Suprapubic skin (tissue), 4 donors: ENCODE measurements around the gene MINK1. TPM values are rescaled to one million over a fixed set of nuclear protein-coding genes. Genes with fewer than 3 reads are reported as not detected.

Source experiments
- DNase-seq, 2 donors: peaks; one replicate each; pipeline ENCODE4 v3.0.0-alpha.2; 2019; ENCODE audit warnings: low spot score in 2 of 2
- H3K27ac ChIP-seq: fragments of 200-600 bp; sonication (generic); one replicate; pipeline ENCODE4 v1.5.1; 2019
- H3K27me3 ChIP-seq: fragments of 200-600 bp; sonication (generic); one replicate; pipeline ENCODE4 v1.5.1; 2019
- H3K36me3 ChIP-seq: fragments of 200-600 bp; sonication (generic); one replicate; pipeline ENCODE4 v1.5.1; 2019
- H3K4me1 ChIP-seq: fragments of 200-600 bp; sonication (generic); one replicate; pipeline ENCODE4 v1.5.1; 2019
- H3K4me3 ChIP-seq: fragments of 200-600 bp; sonication (generic); one replicate; pipeline ENCODE4 v1.5.1; 2019; ENCODE audit warnings: mild to moderate bottlenecking
- H3K9me3 ChIP-seq: fragments of 200-600 bp; sonication (generic); one replicate; pipeline ENCODE4 v1.5.1; 2019
- CTCF ChIP-seq, 2 donors: fragments of 200-600 bp in 1 of 2; fragments of 450-650 bp in 1 of 2; sonication (generic) in 1 of 2; IDR thresholded peaks; one replicate each; pipeline ENCODE4 v1.5.1; 2016 to 2019; ENCODE audit warnings: antibody characterized with exemption in 2 of 2, mild to moderate bottlenecking in 1 of 2, moderate library complexity in 1 of 2
- EP300 ChIP-seq: sonication (generic); formaldehyde crosslinking; IDR thresholded peaks from one replicate; pipeline ENCODE4 v1.6.1; 2017; ENCODE audit warnings: antibody characterized with exemption
- POLR2A ChIP-seq, 2 donors: fragments of 450-650 bp; IDR thresholded peaks; one replicate each; pipeline ENCODE4 v1.6.1; 2017; ENCODE audit warnings: antibody characterized with exemption in 2 of 2, mild to moderate bottlenecking in 2 of 2, moderate library complexity in 2 of 2
- POLR2AphosphoS5 ChIP-seq, 3 donors: sonication (generic); formaldehyde crosslinking; IDR thresholded peaks; one replicate each; pipeline ENCODE4 v1.6.1; 2017; ENCODE audit warnings: antibody characterized with exemption in 3 of 3
- WGBS: methylation state at CpG from one replicate; pipeline ENCODE4 v1.1.5; 2018; 5-methylcytosine and 5-hydroxymethylcytosine counted together
- total RNA-seq, 4 donors: library from RNA; depleted of rRNA; stranded (reverse); fragments of >200 nt; gene quantifications; one replicate each; pipeline ENCODE4 v1.1.0, GENCODE V29; 2016

Gene MINK1
- total RNA-seq, 4 donors from 2014 or later, result 141 to 352 (median 169) TPM

DNA sequence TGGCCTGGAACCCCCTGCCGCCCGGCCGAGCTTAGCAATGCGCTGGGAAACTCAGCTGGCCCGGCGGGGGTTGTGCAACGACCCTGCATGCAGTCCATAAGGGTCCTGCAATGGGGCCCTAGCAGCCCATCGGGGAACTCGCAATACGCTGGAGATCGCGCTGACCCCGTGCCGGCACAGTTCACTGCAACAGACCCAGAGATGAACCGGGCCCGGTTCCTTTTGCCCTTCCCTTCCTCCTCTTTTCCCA, 106.3 kb downstream of the MINK1 start:
- WGBS, result 1% methylated on average over 16 of the region's 16 CpGs
- Histone ChIP-seq H3K4me1 (peaks cover 54% of the 10 kb centered on the region), H3K27me3 (no peaks in the 10 kb centered on the region), H3K36me3 (peaks cover 49% of the 10 kb centered on the region), H3K27ac (peak overlapping the region; percentile 96), H3K9me3 (no peaks in the 10 kb centered on the region), H3K4me3 (peak overlapping the region; percentile 68)
- peak in 1 of 2 donors; percentile 84 for DNase-seq
- TF ChIP-seq POLR2AphosphoS5 (IDR thresholded peaks at IDR 0.05) (no peak), CTCF (IDR thresholded peaks at IDR 0.05) (no peak), EP300 (no peak), POLR2A (IDR thresholded peaks at IDR 0.05) (no peak)

DNA sequence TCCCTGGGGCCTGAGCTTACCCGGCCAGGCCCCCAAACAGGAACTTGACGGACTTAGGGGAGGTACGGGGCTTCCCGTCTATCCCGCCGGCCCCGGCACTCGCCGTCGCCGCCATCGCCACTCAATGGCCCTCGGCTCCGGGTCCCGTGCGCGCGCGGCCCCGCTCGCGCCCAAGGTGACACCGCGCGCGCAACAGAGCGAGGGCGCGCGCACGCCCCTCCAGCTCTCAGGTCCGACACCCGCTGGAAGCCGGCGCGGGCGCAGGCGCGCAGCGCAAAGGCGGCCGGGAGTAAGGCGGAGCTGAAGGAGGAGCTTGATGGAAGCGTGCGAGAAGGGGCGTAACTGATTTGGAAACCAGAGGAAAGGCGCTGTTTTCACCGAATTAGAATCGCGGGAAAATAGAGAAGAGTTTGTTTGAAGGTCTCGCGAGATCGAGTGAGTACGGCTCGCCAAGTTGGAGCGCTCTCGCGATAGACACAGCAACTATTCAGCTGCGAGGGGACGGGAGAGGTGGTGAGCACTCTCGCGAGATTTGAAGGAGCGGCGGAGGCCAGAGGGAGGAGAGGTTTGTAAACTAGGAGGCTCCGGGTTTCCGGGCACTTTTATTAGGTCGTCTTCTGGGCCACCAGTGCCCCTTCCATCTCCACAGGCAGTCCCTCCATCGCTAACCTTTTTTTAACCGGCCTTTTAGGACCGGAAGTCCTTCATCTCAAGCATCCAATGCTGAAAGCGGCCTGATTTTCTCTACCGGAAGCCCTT, 106.8 kb downstream of the MINK1 start, which contains the start of the genes RNF167 and SLC25A11:
Gene RNF167, plus strand, starts transcription at position 473 of the 759 bp plus-strand sequence. CDS start 642 bp downstream, outside the sequence.
Gene SLC25A11, minus strand, starts transcription at position 251 of the 759 bp plus-strand sequence. Its CDS starts 136 bp downstream, at position 115.
- Histone ChIP-seq H3K36me3 (peaks cover 54% of the 10 kb centered on the region), H3K4me3 (peak within 1 kb of the TSS; percentile 68), H3K4me1 (peaks cover 56% of the 10 kb centered on the region), H3K27me3 (no peaks in the 10 kb centered on the region), H3K9me3 (no peaks in the 10 kb centered on the region), H3K27ac (peak within 1 kb of the TSS; percentile 96)
- TF ChIP-seq POLR2A (IDR thresholded peaks at IDR 0.05), result peak in 1 of 2 donors; percentile 56
- no peak for TF ChIP-seq EP300
- TF ChIP-seq POLR2AphosphoS5 (IDR thresholded peaks at IDR 0.05), result peak in 2 of 3 donors; percentile 6 to 67
- WGBS, result under 1% methylated on average over 39 of the region's 72 CpGs
- peak; percentile 98 to 99 for DNase-seq

GRCh38 chr17:4940555-4941318, 107.6 kb downstream of the MINK1 start:
- Histone ChIP-seq H3K4me3 (peak overlapping the region; percentile 68), H3K36me3 (peaks cover 53% of the 10 kb centered on the region), H3K9me3 (no peaks in the 10 kb centered on the region), H3K27me3 (no peaks in the 10 kb centered on the region), H3K4me1 (peaks cover 64% of the 10 kb centered on the region), H3K27ac (peak overlapping the region; percentile 96)
- no peak for DNase-seq
- TF ChIP-seq POLR2A (IDR thresholded peaks at IDR 0.05), result no peak
- no peak for TF ChIP-seq POLR2AphosphoS5 (IDR thresholded peaks at IDR 0.05)
- TF ChIP-seq EP300, result no peak
- no peak for TF ChIP-seq CTCF (IDR thresholded peaks at IDR 0.05)
- 1% methylated on average over 29 of the region's 29 CpGs for WGBS

GRCh38 chr17:4941319-4941610, 108.1 kb downstream of the MINK1 start:
- peaks cover 49% of the 10 kb centered on the region for H3K36me3 ChIP-seq
- peak overlapping the region; percentile 68 for H3K4me3 ChIP-seq
- H3K4me1 ChIP-seq, result peaks cover 69% of the 10 kb centered on the region
- peak overlapping the region; percentile 96 for H3K27ac ChIP-seq
- no peaks in the 10 kb centered on the region for H3K27me3 ChIP-seq
- DNase-seq, result no peak
- WGBS, result 52% methylated on average over 4 of the region's 4 CpGs
- H3K9me3 ChIP-seq, result no peaks in the 10 kb centered on the region
- TF ChIP-seq CTCF (IDR thresholded peaks at IDR 0.05) (no peak), POLR2A (IDR thresholded peaks at IDR 0.05) (no peak), POLR2AphosphoS5 (IDR thresholded peaks at IDR 0.05) (no peak)

DNA sequence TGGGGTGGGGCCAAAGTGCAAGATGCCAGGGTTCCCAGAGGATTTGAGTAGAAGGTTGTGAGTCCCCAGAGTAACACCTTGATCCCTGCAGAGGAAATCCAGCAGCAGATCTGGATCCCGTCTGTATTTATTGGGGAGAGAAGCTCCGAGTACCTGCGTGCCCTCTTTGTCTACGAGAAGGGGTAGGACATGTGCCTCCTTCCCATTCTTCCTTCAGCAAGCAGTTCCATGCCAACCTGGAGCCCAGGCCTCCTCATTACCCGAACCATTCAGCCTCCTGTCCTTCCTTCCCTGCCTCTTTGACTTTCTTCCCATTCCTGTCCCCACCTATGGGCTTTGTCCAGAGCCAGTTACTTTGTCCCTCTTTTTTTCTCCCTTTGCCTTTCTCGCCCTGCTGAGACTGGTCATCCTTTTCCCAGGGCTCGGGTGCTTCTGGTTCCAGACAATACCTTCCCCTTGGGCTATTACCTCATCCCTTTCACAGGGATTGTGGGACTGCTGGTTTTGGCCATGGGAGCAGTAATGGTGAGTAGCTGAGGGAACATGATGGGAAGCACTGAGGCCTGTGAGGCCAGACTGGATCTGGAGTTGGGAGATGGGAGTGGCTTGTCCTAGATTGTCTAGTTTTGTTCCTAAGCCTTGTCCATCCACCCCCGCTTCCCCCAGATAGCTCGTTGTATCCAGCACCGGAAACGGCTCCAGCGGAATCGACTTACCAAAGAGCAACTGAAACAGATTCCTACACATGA, 109.8 kb downstream of the MINK1 start:
- TF ChIP-seq POLR2A (IDR thresholded peaks at IDR 0.05) (no peak), CTCF (IDR thresholded peaks at IDR 0.05) (no peak), POLR2AphosphoS5 (IDR thresholded peaks at IDR 0.05) (no peak), EP300 (no peak)
- Histone ChIP-seq H3K36me3 (peaks cover 33% of the 10 kb centered on the region), H3K4me1 (peaks cover 83% of the 10 kb centered on the region), H3K9me3 (no peaks in the 10 kb centered on the region), H3K27ac (no peak overlapping the region), H3K27me3 (no peaks in the 10 kb centered on the region), H3K4me3 (no peak overlapping the region)
- DNase-seq, result no peak
- WGBS, result 66% methylated on average over 13 of the region's 13 CpGs
